ENCODE measurements around the gene FOXA1.

Gene FOXA1

GRCh38 chr14:37601865-37602264 lies 6.8 kb upstream of the FOXA1 start:
- no peak for DNase-seq

- no peak for DNase-seq
Measured at GRCh38 chr14:37600880-37601741, 6.1 kb upstream of the FOXA1 start.

GRCh38 chr14:37599507-37600368 lies 4.7 kb upstream of the FOXA1 start:
- no peak for DNase-seq

GRCh38 chr14:37598747-37599506 lies 3.9 kb upstream of the FOXA1 start:
- DNase-seq = no peak

- DNase-seq = no peak
Measured at GRCh38 chr14:37597914-37598746, 3.1 kb upstream of the FOXA1 start.

- DNase-seq = no peak
Measured at GRCh38 chr14:37597538-37597913, 2.5 kb upstream of the FOXA1 start.

- no peak for DNase-seq
Measured at GRCh38 chr14:37596790-37597472, 1.9 kb upstream of the FOXA1 start.

GRCh38 chr14:37595809-37596621 lies 966 bp upstream of the FOXA1 start:
- peak; percentile 42 for DNase-seq

- no peak for DNase-seq
Measured at GRCh38 chr14:37594238-37594970, 645 bp downstream of the FOXA1 start.

GRCh38 chr14:37593511-37594237 lies 1.4 kb downstream of the FOXA1 start:
- DNase-seq = no peak

- no peak for DNase-seq
Measured at GRCh38 chr14:37592482-37593408, 2.3 kb downstream of the FOXA1 start.

- no peak for DNase-seq
Measured at GRCh38 chr14:37591941-37592481, 3.0 kb downstream of the FOXA1 start.

- DNase-seq = no peak
Measured at GRCh38 chr14:37591311-37591940, 3.6 kb downstream of the FOXA1 start.

GRCh38 chr14:37590428-37591139 lies 4.5 kb downstream of the FOXA1 start:
- no peak for DNase-seq

GRCh38 chr14:37589715-37590427 lies 5.2 kb downstream of the FOXA1 start:
- DNase-seq = no peak
